ENCODE results near the gene LETM1. TPM values are rescaled to one million over a fixed set of nuclear protein-coding genes. Genes with fewer than 3 reads are reported as not detected.

The LETM1 gene
- total RNA-seq, 1 experiment from 2014 or later = 67.3 TPM

- no peak for ATAC-seq
- TF ChIP-seq POLR2A (IDR thresholded peaks at IDR 0.05; ENCODE audit: borderline replicate concordance, extremely low read depth, insufficient read depth, insufficient read length) = no peak
- TF ChIP-seq EGR1 (IDR thresholded peaks at IDR 0.05; ENCODE audit: low read depth) = no peak
- no peak for TF ChIP-seq RAD21 (IDR thresholded peaks at IDR 0.05; ENCODE audit: low read depth)
- no peak for TF ChIP-seq CBX3 (IDR thresholded peaks at IDR 0.05; ENCODE audit: low read depth)
- TF ChIP-seq JUND (IDR thresholded peaks at IDR 0.05) = no peak
- no peak for TF ChIP-seq EZH2phosphoT487 (IDR thresholded peaks at IDR 0.05; ENCODE audit: borderline replicate concordance)
- TF ChIP-seq MAX (IDR thresholded peaks at IDR 0.05) = no peak
- no peak for TF ChIP-seq EZH2 (IDR thresholded peaks at IDR 0.05)
- TF ChIP-seq SIN3A (IDR thresholded peaks at IDR 0.05; ENCODE audit: low read depth) = no peak
- no peak for TF ChIP-seq CTCF (IDR thresholded peaks at IDR 0.05 in 2 of 3, conservative IDR thresholded peaks at IDR 0.05 in 1 of 3; ENCODE audit: borderline replicate concordance in 1 of 3, insufficient read depth in 1 of 3, low read depth in 2 of 3, low read length in 2 of 3)
- no peak for TF ChIP-seq REST (IDR thresholded peaks at IDR 0.05; ENCODE audit: low read depth)
- no peak for TF ChIP-seq POLR2AphosphoS5 (IDR thresholded peaks at IDR 0.05; ENCODE audit: low read depth, low read length)
- no peak for TF ChIP-seq CEBPB (IDR thresholded peaks at IDR 0.05; ENCODE audit: low read depth)
- TF ChIP-seq FOSL1 (IDR thresholded peaks at IDR 0.05; ENCODE audit: low read depth) = no peak
- no peak for TF ChIP-seq SP1 (IDR thresholded peaks at IDR 0.05; ENCODE audit: low read depth)
- no peak for TF ChIP-seq TCF7L2 (IDR thresholded peaks at IDR 0.05; ENCODE audit: borderline replicate concordance, extremely low read depth, insufficient read depth, insufficient read length)
- Histone ChIP-seq H3K4me2 (ENCODE audit: low read length) (no peak overlapping the region), H2AFZ (ENCODE audit: low read depth, low read length, poor library complexity, severe bottlenecking) (no peak overlapping the region), H4K20me1 (ENCODE audit: insufficient read depth) (no peaks in the 10 kb centered on the region), H3K9me2 (ENCODE audit: insufficient read depth) (no peaks in the 10 kb centered on the region), H3K9me3 (ENCODE audit: control insufficient read depth in 1 of 2, insufficient read depth in 1 of 2, low read depth in 1 of 2, low read length in 2 of 2) (no peaks in the 10 kb centered on the region), H3K4me1 (ENCODE audit: control insufficient read depth in 1 of 2, insufficient read depth in 2 of 2, low read length in 2 of 2) (no peaks in the 10 kb centered on the region), H3K27ac (ENCODE audit: low read depth, low read length) (no peak overlapping the region), H3K79me2 (ENCODE audit: insufficient read depth, low read length) (no peaks in the 10 kb centered on the region; the same call in 1 of the 2 replicates), H3K36me3 (ENCODE audit: control insufficient read depth in 1 of 2, insufficient read depth in 2 of 2, low read length in 2 of 2) (peaks cover 17 to 38% of the 10 kb centered on the region in 2 experiments; a peak in 3 of 4 replicates), H3K9ac (ENCODE audit: low read length) (no peak overlapping the region), H3K27me3 (ENCODE audit: insufficient read depth, low read length) (no peaks in the 10 kb centered on the region), H3K4me3 (replicated peaks in 1 of 2; ENCODE audit: low read depth in 1 of 2, low read length in 2 of 2) (no peak overlapping the region)
- intact Hi-C loops (cut with micrococcal nuclease) = no loop called here
- ChIA-PET CTCF (no interaction called here), RAD21 (ENCODE audit: low non-redundant PET in 1 of 2, low total read pairs in 2 of 2, uncharacterized antibody in 2 of 2, unreplicated experiment in 2 of 2) (no interaction called here), POLR2A (no interaction called here)
- no TSS peak for BruUV-seq (replicated peaks)
- DNase-seq (ENCODE audit: low read depth, low spot score) = no peak
Observed at GRCh38 chr4:1825326-1825725, 30.6 kb downstream of the LETM1 start.
